T1000 (cell line): Measurements from ENCODE around the gene CCDC8.
"Not testable (repeated sequence)": the region's sequence is repeated elsewhere in the genome, so short reads cannot be mapped to it uniquely, and the experiment has no call there.

Experiments used
- DNase-seq: peaks from one replicate; lab custom pipeline; 2025; ENCODE audit warnings: mixed read lengths; lab: John Stamatoyannopoulos, UW

CCDC8 gene

DNA sequence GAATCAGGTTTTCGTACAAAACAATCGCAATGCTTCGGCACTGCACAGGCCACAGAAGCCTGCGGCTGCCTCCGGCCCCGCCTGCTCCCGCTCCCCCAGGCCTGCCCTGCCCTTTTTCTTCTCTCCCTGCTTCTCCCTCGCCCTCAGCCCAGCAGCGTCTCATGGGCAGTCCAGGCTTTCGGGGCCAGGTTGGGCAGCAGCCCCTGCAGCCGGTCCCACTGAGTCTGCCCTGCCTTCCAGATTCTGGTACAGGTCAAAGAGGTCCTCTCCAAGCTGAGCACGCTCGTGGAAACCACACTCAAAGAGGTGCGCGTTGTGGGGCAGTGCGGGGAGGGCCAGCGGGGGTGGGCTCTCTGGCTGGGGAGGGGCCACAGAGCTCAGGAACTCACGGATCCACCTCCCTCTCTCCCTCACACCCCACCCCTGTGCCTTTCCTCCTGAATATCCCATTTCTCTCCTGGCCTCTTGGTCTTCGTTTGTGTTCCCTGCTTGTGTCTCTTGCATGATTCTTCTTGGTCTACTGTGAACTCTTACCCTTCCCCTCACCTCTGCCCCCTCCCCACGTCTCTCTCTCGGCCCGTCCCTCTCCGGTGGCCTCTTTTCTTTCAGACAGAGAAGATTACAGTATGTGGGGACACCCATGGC lies 30.1 kb downstream of the CCDC8 start:
- no peak for DNase-seq

DNA sequence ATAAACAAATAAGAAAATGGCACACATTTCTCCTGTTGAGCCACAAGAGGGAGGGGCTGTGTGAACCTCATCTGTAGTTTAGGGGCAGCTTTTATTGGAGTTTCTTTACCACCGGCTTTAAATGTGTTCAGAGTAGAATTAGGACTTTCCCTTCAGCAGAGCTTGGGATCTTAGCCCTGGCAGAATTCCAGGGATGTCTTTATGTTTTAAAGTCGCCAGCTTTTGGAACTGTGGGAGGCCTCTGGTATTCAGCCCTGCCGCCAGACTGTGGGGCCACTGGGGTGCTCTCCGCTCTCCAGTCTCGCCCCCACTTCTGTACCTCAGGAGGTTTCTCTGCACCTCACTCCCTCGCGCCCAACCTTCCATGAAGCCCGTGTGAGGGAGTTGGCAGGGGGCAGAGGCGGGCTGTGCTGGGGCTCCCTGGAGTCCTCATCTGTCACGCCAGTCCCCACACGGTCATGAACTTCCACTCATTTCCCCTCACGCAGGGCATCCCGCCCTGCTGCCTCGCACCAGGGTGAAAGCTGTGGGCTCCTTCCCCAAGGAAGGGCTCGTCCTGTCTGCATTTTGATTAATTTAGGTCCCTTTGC lies 31.5 kb downstream of the CCDC8 start:
- no peak for DNase-seq

DNA sequence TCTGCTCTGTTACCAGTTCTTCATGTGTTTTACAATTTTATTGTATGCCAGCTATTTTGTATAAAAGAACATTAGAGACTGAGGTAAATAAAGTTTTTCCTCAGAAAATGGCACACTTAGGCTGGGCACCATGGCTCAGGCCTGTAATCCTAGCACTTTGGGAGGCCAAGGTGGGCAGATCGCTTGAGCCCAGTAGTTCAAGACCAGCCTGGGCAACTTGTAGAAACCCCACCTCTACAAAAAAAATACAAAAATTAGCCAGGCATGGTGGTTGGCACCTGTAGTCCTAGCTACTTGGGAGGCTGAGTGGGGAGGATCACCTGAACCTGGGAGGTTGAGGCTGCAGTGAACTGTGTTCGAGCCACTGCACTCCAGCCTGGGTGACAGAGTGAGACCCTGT lies 32.0 kb downstream of the CCDC8 start:
- DNase-seq: no peak

DNA sequence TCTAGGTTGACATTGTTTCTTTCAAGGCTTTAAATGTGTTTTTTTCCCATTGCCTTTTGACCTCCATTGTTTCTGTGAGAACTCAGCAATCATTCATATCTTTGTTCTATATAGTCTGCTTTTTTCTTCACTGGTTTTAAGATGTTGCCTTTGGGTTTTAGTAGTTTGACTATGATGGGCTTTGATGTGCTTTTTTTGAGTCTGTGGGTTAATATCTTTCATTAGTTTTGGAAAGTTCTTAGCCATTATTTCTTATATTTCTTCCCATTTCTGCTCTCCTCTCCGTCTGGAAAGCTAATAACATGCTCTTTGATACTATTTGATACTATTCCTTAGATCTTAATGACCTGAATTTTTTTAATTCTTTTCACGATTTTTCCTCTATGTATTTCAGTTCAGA lies 32.7 kb downstream of the CCDC8 start:
- DNase-seq: no peak

DNA sequence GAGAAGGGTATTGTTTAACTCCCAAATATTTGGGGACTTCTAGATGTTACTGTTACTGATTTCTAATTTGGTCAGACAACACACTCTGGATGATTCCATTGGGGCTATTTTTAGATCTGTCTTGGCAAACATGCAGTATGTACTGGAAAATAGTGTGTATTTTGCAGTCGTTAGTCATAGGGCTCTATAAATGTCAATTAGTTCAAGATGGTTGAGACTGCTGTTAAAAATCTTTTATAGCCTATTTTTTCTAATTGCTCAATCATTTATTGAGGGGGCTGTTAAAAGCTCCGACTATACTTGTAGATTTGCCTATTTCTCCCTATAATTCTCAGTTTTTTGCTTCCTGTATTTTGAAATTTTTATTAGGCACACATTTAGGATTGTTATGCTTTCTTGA lies 35.1 kb downstream of the CCDC8 start:
- DNase-seq: no peak

DNA sequence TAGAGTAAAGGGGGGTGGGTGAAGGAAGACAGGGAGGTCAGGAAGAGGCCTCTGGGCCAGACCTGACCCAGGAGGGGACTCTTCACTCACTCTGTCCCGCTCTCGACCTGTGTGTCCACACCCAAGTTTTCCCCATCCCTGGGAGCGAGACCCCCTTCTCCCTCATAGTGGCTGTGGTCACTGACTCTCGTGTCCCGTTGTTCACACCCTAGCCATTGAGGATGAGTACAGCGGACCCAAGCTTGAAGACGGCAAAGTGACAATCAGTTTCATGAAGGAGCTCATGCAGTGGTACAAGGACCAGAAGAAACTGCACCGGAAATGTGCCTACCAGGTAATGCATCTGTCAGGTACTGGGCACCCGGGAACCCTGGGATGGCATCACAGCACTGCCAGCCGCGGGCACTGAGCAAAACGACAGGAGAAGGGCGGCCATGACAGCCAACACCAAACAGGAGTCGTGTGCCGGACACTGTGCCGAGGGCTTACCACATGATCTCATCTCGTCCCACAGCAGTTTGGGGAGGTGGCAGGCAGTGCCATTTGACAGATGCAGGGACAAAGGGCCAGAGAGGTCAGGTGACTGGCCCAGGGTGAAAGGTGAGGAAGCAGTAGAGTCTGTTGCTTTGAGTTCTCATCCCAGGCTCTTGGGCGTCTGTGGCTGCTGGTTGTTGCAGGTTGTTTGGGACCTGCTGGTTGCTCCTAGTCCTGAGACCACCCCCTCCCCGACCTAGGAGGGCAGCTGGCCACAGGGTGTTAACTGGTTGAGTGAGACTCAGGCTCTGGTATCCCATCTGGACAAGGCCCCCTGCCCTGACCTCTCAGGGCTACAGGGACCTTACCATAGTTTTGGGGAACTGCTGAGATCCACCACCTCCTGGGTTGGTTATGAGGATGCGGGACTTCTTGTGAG lies 36.9 kb downstream of the CCDC8 start:
- DNase-seq: no peak

DNA sequence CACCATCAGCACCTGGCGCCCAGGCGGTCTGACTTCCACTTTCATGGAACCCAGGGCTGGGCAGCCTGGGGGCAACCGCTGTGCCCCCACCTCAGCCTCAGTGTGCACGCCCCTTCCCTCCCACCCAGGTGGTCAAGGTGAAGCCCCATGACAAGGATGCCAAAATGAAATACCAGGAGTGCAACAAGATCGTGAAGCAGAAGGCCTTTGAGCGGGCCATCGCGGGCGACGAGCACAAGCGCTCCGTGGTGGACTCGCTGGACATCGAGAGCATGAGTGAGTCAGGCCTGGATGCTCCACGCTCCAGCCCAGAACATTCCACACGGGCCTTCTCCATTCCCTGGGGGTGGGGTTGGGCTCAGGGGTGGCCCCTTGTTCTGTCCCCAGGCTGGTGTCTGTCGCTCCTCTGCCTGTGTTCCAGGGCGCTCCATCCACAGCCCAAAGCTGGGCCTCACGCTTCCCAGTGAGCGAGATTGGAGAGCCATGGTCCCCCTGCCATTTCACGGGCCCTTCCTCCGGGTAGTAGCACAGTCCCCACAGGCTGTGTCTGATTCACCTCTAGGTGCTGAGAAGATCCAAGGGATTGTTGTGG lies 37.8 kb downstream of the CCDC8 start:
- DNase-seq: not testable (repeated sequence)

DNA sequence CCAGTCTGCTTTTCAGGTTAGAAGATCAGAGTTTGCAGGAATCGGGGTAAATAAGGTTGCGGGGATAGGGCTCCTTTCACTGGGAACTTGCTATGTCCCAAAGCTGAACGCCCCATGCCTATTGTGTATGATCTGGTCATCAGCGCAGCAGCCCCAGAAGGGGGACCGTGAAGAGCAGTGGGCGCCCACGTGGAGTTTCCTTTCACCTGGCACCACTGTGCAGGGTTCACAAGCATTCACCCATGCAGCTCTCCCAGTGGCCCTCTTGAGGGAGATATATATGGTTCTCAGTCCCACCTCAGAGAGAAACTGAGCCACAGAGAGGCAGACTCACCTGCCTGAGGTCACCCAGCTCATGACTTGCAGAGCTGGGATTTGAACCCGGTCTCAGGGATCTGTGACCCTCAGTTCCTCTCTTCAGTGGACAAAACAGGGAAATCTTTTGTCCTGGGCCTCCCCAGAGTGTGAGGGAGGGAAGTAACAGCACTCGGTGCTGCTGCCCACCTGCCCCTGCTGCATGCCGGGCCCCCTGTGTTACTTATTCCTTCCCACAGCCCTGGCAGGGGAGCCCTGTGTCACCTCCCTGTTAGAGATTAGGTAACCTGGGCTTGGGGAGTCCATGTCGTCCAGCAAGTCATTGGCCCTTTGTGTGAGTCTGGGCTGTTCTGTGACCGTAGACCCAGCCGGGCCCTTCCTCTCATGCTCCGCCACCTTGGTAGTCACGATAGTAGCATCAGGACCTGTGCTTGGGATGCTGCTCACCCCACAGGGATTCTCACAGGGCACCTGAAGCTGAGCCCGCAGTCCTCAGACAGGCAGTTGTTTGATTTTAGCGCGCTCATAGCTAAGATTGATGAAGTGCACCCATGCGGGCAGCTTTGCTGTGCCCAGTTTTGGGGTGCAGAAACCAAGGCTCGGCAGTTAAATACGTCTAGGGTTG lies 38.6 kb downstream of the CCDC8 start:
- no peak for DNase-seq

DNA sequence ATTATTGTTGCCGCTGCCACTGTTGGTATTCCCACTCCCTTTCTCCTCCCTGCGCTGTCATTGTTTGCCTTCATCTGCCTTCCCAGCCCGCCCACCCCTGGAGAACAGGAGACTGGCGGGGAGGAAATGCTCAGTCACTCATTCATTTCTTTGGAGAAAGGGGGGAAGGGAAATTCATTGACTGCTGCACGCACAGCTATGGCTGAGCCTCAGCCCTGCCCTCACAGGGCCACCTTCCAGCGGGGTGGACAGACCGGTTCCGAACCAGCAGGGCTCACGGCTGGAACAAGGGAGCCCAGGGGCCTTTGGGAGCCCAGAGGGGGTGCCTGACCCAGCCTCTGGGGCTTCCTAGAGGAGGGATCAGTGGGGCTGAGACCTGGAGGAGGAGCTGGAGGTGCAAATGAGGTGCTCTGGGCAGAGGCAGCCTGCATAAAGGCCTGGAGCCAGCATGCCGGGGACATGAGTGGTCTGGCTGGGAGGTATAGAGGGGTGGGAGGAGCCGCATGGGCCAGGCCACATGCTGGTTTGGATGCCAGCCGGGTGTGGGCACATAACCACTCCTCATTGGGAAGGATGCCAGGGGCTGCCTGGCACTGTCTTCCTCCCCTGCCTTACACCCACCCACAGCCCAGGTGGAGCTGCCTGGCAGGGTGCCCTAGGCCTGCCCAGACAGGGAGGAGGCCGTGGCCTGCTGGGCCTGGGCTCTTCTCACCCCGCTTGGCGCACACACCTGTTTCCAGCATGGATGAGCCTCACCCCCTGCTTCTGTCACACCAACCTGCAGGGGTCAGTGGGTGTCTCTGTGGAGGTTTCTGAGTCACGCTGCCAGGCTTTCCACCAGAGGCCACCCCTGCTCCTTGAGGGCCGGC lies 39.6 kb downstream of the CCDC8 start:
- DNase-seq: peak; percentile 83

DNA sequence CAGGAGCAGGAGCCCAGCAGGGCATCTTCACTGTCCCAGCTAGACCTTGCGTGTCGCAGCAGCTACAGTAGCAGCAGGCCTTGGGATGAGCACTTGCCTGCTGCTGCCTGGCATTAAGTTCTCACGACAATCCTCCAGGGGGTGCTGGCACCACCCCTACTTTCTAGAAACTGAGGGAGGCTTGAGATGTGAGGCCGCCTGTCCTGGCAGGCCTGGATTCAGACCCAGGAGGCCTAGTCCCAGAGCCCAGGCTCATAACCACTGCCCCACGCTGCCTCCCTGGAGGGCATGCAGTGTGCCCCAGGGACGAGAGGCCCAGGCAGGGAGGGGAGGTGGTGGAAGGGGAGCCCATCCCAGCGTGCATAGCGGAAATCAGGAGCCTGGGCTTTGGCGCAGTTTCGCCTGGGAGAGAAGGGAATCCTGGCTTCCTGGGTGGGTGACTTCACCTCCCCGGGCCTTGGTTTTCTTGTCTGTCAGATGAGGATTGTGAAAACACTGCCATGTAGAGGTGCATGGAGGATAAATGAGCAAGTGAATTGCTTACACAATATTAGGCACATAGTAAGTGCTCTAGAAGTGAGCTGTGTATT lies 40.4 kb downstream of the CCDC8 start:
- DNase-seq: no peak

DNA sequence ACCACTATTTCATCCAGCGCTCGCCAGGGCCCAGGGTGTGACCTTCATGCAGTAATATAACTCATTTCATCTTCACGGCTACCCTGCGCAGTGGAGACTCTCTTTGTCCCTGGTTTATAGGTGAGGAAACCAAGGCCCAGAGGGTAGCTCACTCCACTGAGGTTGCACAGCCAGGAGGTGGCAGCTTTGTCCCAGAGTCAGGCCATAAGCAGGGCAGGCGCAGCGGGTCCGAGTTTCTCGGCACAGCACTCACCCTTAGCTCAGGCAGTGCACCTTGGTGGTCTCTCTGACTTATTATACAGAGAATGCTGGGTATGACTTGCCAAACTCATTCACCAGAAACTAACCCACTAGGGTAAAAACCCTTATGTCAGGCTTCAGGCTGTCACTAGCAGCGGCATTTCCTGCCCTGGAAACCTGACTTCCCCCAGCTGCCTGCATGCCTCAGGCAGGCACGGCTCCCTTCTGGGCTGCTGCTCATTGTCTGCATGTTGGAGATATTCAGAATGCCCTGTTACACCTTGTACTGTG lies 41.9 kb downstream of the CCDC8 start:
- DNase-seq: no peak

DNA sequence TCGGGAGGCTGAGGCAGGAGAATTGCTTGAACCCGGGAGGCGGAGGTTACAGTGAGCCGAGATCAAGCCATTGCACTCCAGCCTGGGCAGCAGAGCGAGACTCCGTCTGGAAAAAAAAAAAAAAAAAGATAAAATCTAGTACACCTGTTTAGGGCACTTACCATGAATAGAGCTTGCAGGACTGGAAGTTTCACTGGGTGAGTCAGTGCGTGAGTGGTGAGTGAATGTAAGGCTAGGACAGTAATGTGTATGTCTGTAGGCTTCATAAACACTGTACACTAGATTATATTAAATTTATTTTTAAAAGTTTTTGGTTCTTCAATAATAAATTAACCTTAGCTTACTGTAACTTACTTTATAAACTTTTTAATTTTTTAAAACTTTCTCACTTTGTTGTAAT lies 43.5 kb downstream of the CCDC8 start:
- DNase-seq: no peak

DNA sequence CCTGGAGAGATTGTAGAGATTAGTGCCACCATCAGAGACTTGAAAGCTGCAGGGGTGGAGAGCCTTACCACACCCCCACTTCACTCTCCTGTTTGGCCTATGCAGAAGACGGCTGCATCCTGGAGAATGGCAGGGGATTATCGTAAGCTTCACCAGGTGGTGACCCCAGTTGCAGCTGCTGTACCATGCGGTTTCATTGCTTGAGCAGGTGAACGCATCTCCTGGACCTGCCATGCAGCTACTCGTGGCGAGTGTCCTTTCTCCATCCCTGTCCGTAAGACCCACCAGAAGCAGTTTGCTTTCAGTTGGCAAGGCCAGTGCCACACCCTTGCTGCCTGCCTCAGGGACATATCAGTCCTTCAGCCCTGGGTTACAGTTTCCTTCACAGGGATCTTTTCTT lies 45.2 kb downstream of the CCDC8 start:
- no peak for DNase-seq

DNA sequence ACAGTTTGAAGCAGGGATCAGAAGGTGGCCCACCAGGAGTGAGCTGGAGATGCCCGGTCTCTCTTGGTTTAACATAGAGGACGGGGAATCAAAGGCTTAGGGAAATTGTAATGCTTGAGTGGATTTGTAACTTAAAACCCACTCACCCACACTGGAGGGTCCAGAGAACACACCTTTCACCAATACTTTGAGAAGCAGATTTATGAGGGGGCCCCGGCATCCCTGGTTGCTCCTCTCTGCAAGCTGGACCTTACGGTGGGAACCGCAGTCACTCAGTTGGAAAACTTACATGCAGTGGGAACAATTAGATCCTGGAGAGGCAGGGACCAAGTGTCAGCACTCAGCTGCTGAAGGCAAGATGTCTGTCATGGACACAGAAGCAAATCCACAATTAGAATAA lies 45.9 kb downstream of the CCDC8 start:
- no peak for DNase-seq

DNA sequence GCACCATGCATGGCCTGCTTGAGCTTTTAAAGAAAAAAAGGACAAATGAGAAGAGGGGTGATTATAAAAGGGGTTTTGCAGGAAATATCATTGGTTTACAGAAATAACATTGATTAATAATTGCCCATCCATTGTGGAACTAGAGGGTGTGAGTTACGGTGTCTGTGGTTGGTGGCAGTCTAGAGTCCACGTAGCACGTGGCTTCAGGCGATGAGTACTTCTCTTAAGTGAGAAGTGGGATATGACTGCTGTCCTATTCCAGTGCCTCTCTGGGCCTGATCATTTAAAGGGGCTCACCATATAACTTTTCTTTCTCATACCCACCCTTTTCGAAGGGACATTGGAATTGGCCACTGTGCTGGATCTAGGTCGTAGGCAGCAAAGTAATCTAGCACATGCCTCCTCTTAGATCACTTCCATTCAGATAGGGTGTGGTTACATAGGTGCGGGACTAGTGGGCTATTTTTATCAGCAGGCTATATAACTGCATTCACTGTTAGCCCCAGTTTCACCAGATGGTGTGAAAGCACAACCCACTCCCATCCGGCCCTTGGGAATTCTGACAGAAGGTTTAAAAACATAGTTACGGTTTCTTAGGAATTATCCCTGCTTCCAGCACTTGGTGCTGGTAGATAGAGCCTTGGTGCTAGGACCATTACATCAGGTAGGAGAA lies 46.6 kb downstream of the CCDC8 start:
- no peak for DNase-seq

DNA sequence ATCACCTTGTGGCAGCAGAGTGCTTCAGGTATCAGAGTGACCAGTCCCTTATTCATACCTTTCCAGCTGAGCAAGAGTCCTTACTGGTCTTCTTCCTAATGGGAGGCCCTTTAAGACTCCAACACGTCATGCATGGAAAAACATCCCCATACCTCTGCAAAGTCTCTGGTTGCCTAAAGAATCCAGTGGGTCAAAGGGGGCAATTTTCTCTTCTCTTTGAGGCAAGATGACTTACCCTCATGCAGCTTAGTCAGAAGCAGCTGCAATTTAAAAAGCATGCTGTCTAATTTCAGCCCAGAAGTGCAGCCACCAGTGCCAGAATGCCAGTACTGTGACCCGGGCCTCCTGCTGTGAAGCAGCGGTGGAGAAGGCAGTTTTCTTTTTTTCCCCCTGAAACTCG lies 47.8 kb downstream of the CCDC8 start:
- no peak for DNase-seq

DNA sequence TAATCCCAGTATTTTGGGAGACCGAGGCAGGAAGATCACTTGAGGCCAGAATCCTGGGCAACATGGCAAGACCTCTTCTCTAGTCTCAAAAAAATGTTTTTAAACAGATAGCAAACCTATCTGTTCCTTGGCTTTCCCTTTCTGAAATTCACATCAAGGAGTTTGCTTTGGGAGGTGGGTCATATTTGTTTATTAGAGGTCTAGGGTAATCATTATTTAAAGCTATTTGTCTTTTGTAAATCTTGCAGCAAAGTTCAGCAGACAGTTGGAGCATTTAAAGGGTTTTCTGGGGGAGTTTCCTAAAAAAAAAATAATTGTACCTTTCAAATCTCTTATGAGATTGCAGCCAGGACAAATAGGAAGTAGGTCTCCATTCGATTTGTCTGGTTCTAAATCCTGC lies 49.0 kb downstream of the CCDC8 start:
- DNase-seq: no peak

DNA sequence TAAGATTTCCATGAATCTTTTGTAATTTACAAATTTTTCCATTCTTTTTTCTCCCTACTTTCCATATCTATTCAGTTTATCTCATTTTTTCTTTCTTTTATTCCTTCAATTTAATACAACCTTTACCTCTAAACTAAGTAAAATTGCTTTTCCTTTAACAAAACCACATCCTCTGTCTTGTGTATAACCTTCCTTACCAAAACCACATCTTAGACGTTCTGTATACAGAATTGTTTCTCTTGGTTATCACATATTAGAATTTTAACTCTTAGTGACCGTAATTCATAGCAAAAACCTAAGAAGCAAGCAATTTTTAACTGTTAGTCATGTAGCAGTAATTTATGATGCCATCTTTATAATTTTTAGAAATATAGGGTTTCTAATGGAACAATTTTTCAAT lies 51.4 kb downstream of the CCDC8 start:
- no peak for DNase-seq
